ENCODE measurements around the gene PLBD2. TPM values are rescaled to one million over a fixed set of nuclear protein-coding genes. Genes with fewer than 3 reads are reported as not detected.
A peak's percentile ranks its signal among the peaks of the same experiment; 100 is the strongest.

Gene PLBD2
- total and polyA plus RNA-seq, 9 of the 15 experiments (the other 6 are each of a cell fraction or from before 2014, with no cell fraction given), result 2.4 to 37.4 (median 6.0) TPM

GRCh38 chr12:113359939-113360748 is 1.8 kb downstream of the PLBD2 start (continued):
- no peak for TF ChIP-seq KDM2B (CRISPR knock-in tag; IDR thresholded peaks at IDR 0.05)
- TF ChIP-seq TCF7 (IDR thresholded peaks at IDR 0.05; ENCODE audit: borderline replicate concordance), result no peak
- TF ChIP-seq ILF3 (IDR thresholded peaks at IDR 0.05; ENCODE audit: borderline replicate concordance), result no peak
- TF ChIP-seq RBM25 (IDR thresholded peaks at IDR 0.05; ENCODE audit: low read depth, low read length, severe bottlenecking), result peak; percentile 92
- TF ChIP-seq SMARCA5 (IDR thresholded peaks at IDR 0.05), result peak; percentile 58; the same call in 1 of the 2 replicates
- no peak for TF ChIP-seq ZBTB40 (IDR thresholded peaks at IDR 0.05)
- TF ChIP-seq ZBTB40 (CRISPR knock-in tag; IDR thresholded peaks at IDR 0.05), result no peak
- TF ChIP-seq YY1 (IDR thresholded peaks at IDR 0.05; ENCODE audit: borderline replicate concordance in 1 of 3, control insufficient read depth in 1 of 3, extremely low read depth in 1 of 3, insufficient read depth in 3 of 3, insufficient read length in 1 of 3, insufficient replicate concordance in 2 of 3, low read depth in 1 of 3, low read length in 2 of 3), result no peak
- TF ChIP-seq TAF9B (IDR thresholded peaks at IDR 0.05; ENCODE audit: partially characterized antibody), result no peak
- no peak for TF ChIP-seq ZSCAN32 (CRISPR knock-in tag; IDR thresholded peaks at IDR 0.05)
- peak; percentile 55 for TF ChIP-seq C11orf30 (IDR thresholded peaks at IDR 0.05; ENCODE audit: low read depth)
- TF ChIP-seq ZFP36 (IDR thresholded peaks at IDR 0.05; ENCODE audit: low read depth, low read length, partially characterized antibody), result peak; percentile 94
- TF ChIP-seq PCBP2 (IDR thresholded peaks at IDR 0.05; ENCODE audit: low read depth, low read length, poor library complexity, severe bottlenecking), result no peak
- peak; percentile 43 for TF ChIP-seq BRD9 (IDR thresholded peaks at IDR 0.05; ENCODE audit: low read depth, partially characterized antibody)
- TF ChIP-seq ZNF445 (CRISPR knock-in tag; IDR thresholded peaks at IDR 0.05; ENCODE audit: low read depth), result no peak
- TF ChIP-seq SMC3 (conservative IDR thresholded peaks at IDR 0.05; ENCODE audit: insufficient read depth, low read depth, low read length), result no peak
- no peak for TF ChIP-seq PHB2 (IDR thresholded peaks at IDR 0.05; ENCODE audit: low read depth)
- TF ChIP-seq KDM1A (IDR thresholded peaks at IDR 0.05), result peak; percentile 32 to 40; a peak in 3 of 4 replicates
- TF ChIP-seq NFE2 (IDR thresholded peaks at IDR 0.05; ENCODE audit: low read depth), result peak; percentile 33; the same call in 1 of the 2 replicates
- TF ChIP-seq U2AF1 (optimal IDR thresholded peaks at IDR 0.05; ENCODE audit: low read depth, low read length), result no peak

Measured in K562 (cell line).